SU-DHL-6 (cell line): ENCODE data around the gene SERPINA6.

ENCODE experiments used
- EZH2phosphoT487 ChIP-seq: fragments of 200-600 bp; sonication (generic), shearing (Covaris generic); conservative IDR thresholded peaks from 2 replicates; pipeline ENCODE4 v1.6.1; 2018; ENCODE audit warnings: mild to moderate bottlenecking, antibody characterized with exemption, low read length, moderate library complexity, mixed read lengths
- TF ChIP-seq, protein P1 (sequence below): fragments of 200-600 bp; sonication (generic); IDR thresholded peaks from one replicate; pipeline ENCODE4 v1.5.1; 2017; ENCODE audit warnings: antibody characterized with exemption, mild to moderate bottlenecking, low read length, moderate library complexity; ENCODE audit not compliant: insufficient read depth, poor library complexity, severe bottlenecking

DNA sequence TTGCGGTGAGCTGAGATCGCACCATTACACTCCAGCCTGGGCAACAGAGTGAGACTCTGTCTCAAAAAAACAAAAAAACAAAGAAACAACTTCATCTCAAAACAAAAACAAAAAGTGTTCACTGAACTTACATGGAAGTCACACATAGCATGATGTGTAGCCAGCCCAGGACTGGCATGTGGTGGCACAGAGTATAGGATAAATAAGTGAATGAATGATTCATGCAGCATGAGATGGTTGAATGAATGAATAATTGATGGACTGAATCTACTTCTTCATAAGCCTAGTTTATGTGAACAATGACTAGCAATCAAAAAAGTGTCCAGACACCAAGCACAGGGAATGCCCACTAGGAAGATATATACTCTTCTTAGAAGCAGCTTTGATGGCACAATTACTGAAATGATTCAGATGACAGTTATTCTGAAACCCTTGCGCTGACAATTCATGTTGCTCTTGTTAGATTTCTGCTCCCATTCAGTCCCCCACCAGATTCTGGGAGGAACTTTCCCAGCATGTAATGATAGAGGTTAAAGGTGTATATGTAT lies 31.6 kb upstream of the SERPINA6 start:
- TF ChIP-seq, protein P1, sequence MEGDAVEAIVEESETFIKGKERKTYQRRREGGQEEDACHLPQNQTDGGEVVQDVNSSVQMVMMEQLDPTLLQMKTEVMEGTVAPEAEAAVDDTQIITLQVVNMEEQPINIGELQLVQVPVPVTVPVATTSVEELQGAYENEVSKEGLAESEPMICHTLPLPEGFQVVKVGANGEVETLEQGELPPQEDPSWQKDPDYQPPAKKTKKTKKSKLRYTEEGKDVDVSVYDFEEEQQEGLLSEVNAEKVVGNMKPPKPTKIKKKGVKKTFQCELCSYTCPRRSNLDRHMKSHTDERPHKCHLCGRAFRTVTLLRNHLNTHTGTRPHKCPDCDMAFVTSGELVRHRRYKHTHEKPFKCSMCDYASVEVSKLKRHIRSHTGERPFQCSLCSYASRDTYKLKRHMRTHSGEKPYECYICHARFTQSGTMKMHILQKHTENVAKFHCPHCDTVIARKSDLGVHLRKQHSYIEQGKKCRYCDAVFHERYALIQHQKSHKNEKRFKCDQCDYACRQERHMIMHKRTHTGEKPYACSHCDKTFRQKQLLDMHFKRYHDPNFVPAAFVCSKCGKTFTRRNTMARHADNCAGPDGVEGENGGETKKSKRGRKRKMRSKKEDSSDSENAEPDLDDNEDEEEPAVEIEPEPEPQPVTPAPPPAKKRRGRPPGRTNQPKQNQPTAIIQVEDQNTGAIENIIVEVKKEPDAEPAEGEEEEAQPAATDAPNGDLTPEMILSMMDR: no peak
- no peak for TF ChIP-seq EZH2phosphoT487
